SH-SY5Y (cell line): ENCODE results near the gene UCK1.

ENCODE experiments used
- GATA2 ChIP-seq: IDR thresholded peaks from 2 replicates; pipeline ENCODE4 v1.6.1; 2011; ENCODE audit warnings: mild to moderate bottlenecking, low read depth, low read length
- GATA3 ChIP-seq: IDR thresholded peaks from 2 replicates; pipeline ENCODE4 v1.6.1; 2011; ENCODE audit warnings: low read depth, mild to moderate bottlenecking, low read length, moderate library complexity

UCK1 gene

GRCh38 chr9:131499254-131499767, 31.8 kb downstream of the UCK1 start:
- TF ChIP-seq GATA3, result no peak
- no peak for TF ChIP-seq GATA2

- no peak for TF ChIP-seq GATA3
- no peak for TF ChIP-seq GATA2
Measured at GRCh38 chr9:131496844-131497405, 34.1 kb downstream of the UCK1 start.

GRCh38 chr9:131495785-131496184, 35.3 kb downstream of the UCK1 start:
- TF ChIP-seq GATA3 (no peak), GATA2 (no peak)

- TF ChIP-seq GATA3 (no peak), GATA2 (no peak)
Measured at GRCh38 chr9:131494296-131494870, 36.7 kb downstream of the UCK1 start.

- no peak for TF ChIP-seq GATA2
- no peak for TF ChIP-seq GATA3
Measured at GRCh38 chr9:131492070-131492469, 39.0 kb downstream of the UCK1 start.

GRCh38 chr9:131491001-131491710, 39.9 kb downstream of the UCK1 start:
- TF ChIP-seq GATA2 (no peak), GATA3 (no peak)

GRCh38 chr9:131490514-131490913, 40.5 kb downstream of the UCK1 start:
- no peak for TF ChIP-seq GATA3
- no peak for TF ChIP-seq GATA2

GRCh38 chr9:131487621-131488031, 43.4 kb downstream of the UCK1 start:
- TF ChIP-seq GATA3 (no peak), GATA2 (no peak)

GRCh38 chr9:131487001-131487400, 44.1 kb downstream of the UCK1 start:
- TF ChIP-seq GATA3 (no peak), GATA2 (no peak)

- TF ChIP-seq GATA3 (no peak), GATA2 (no peak)
Measured at GRCh38 chr9:131485728-131486422, 45.2 kb downstream of the UCK1 start.

GRCh38 chr9:131485206-131485605, 45.9 kb downstream of the UCK1 start:
- no peak for TF ChIP-seq GATA2
- TF ChIP-seq GATA3, result no peak

- TF ChIP-seq GATA2, result no peak
- TF ChIP-seq GATA3, result no peak
Measured at GRCh38 chr9:131484560-131485185, 46.4 kb downstream of the UCK1 start.

GRCh38 chr9:131484051-131484445, 47.0 kb downstream of the UCK1 start:
- TF ChIP-seq GATA3, result no peak
- TF ChIP-seq GATA2, result no peak

GRCh38 chr9:131483319-131484050, 47.6 kb downstream of the UCK1 start:
- TF ChIP-seq GATA2, result no peak
- TF ChIP-seq GATA3, result no peak
